HL-60 (cell line): Measurements from ENCODE around the gene HSD17B13.

Experiments used
- POLR2AphosphoS5 ChIP-seq: IDR thresholded peaks from 2 replicates; pipeline ENCODE4 v1.6.1; 2012; ENCODE audit warnings: low read depth
- REST ChIP-seq: IDR thresholded peaks from 2 replicates; pipeline ENCODE4 v1.6.1; 2012; ENCODE audit warnings: low read depth; ENCODE audit not compliant: insufficient replicate concordance
- TF ChIP-seq, protein P1 (sequence below): IDR thresholded peaks from one replicate; pipeline ENCODE4 v1.5.1; 2011; ENCODE audit warnings: low read length, control low read depth, inconsistent platforms; ENCODE audit not compliant: insufficient read depth

DNA sequence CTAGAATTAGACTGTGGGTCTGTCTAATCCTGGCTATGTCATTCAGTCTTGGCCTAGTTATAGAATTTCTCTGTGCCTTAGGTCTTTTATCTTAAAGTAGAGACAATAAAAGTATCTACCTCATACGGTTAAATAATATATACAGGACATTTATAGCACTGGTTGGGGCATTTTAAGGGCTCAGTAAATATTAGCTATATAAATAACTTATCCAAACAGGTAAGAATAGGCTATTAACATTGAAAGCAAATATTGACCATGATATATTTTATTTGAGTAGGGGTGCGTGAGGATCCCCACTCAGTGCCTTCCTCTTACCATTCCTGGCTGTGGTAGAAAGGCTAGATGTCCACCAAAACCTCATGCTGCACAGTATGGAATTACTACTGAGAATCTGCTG lies 47.4 kb downstream of the HSD17B13 start:
- TF ChIP-seq, protein P1, sequence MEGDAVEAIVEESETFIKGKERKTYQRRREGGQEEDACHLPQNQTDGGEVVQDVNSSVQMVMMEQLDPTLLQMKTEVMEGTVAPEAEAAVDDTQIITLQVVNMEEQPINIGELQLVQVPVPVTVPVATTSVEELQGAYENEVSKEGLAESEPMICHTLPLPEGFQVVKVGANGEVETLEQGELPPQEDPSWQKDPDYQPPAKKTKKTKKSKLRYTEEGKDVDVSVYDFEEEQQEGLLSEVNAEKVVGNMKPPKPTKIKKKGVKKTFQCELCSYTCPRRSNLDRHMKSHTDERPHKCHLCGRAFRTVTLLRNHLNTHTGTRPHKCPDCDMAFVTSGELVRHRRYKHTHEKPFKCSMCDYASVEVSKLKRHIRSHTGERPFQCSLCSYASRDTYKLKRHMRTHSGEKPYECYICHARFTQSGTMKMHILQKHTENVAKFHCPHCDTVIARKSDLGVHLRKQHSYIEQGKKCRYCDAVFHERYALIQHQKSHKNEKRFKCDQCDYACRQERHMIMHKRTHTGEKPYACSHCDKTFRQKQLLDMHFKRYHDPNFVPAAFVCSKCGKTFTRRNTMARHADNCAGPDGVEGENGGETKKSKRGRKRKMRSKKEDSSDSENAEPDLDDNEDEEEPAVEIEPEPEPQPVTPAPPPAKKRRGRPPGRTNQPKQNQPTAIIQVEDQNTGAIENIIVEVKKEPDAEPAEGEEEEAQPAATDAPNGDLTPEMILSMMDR: no peak
- TF ChIP-seq REST: no peak
- TF ChIP-seq POLR2AphosphoS5: no peak
